Measurements from ENCODE around the gene SSBP4.

Gene SSBP4

GRCh38 chr19:18473003-18473705 lies 54.0 kb downstream of the SSBP4 start:
- DNase-seq: no peak

- DNase-seq: no peak
Measured at GRCh38 chr19:18473706-18474087, 54.5 kb downstream of the SSBP4 start.

- DNase-seq: no peak
Measured at GRCh38 chr19:18474366-18474887, 55.2 kb downstream of the SSBP4 start.

- no peak for DNase-seq
Measured at GRCh38 chr19:18475004-18475453, 55.8 kb downstream of the SSBP4 start.

GRCh38 chr19:18475762-18476331 lies 56.6 kb downstream of the SSBP4 start:
- no peak for DNase-seq

GRCh38 chr19:18476507-18477041 lies 57.4 kb downstream of the SSBP4 start:
- no peak for DNase-seq

- no peak for DNase-seq
Measured at GRCh38 chr19:18477042-18477779, 58.0 kb downstream of the SSBP4 start.

GRCh38 chr19:18477974-18478373 lies 58.8 kb downstream of the SSBP4 start:
- DNase-seq: no peak

- peak; percentile 33 for DNase-seq
Measured at GRCh38 chr19:18478545-18479311, 59.5 kb downstream of the SSBP4 start.

GRCh38 chr19:18480006-18480691 lies 61.0 kb downstream of the SSBP4 start:
- DNase-seq: no peak

GRCh38 chr19:18481505-18482222 lies 62.5 kb downstream of the SSBP4 start:
- no peak for DNase-seq

- no peak for DNase-seq
Measured at GRCh38 chr19:18483119-18483890, 64.1 kb downstream of the SSBP4 start.

Measured in activated CD4-positive, alpha-beta T cell treated with anti-CD3 and anti-CD28 coated beads, Interleukin-2, amount 50 U/mL, for 1 hour (primary cell).